Right atrium auricular region (tissue), 2 donors: ENCODE data around the gene NUP98. TPM values are rescaled to one million over a fixed set of nuclear protein-coding genes. Genes with fewer than 3 reads are reported as not detected.

Source experiments
- DNase-seq: peaks from one replicate; pipeline ENCODE4 v3.0.0-alpha.2; 2019; ENCODE audit warnings: low spot score
- H3K27ac ChIP-seq, 2 donors: fragments of 200-600 bp; sonication (generic); 1 replicate in 1 of 2; 2 replicates in 1 of 2; pipeline ENCODE4 v1.5.1; 2016 to 2019
- H3K27me3 ChIP-seq, 2 donors: fragments of 200-600 bp; sonication (generic); one replicate each; pipeline versions ENCODE4 v1.5.1 to v1.6.0; 2017 to 2019
- H3K36me3 ChIP-seq: fragments of 200-600 bp; sonication (generic); one replicate; pipeline ENCODE4 v1.5.1; 2016
- H3K4me1 ChIP-seq, 2 donors: fragments of 200-600 bp; sonication (generic); one replicate each; pipeline versions ENCODE4 v1.5.1 to v1.6.0; 2017 to 2019
- H3K4me3 ChIP-seq, 2 donors: fragments of 200-600 bp; sonication (generic); 1 replicate in 1 of 2; 2 replicates in 1 of 2; pipeline ENCODE4 v1.5.1; 2017 to 2019; ENCODE audit warnings: mild to moderate bottlenecking in 1 of 2, moderate library complexity in 1 of 2
- H3K9me3 ChIP-seq, 2 donors: fragments of 200-600 bp; sonication (generic); one replicate each; pipeline ENCODE4 v1.5.1; 2019
- CTCF ChIP-seq, 2 donors: fragments of 200-600 bp; sonication (generic); IDR thresholded peaks; one replicate each; pipeline ENCODE4 v1.5.1; 2019; ENCODE audit warnings: antibody characterized with exemption in 2 of 2
- total RNA-seq, 2 donors: library from RNA; depleted of rRNA; stranded (reverse); fragments of >200 nt; gene quantifications; one replicate each; pipeline ENCODE4 v1.1.0, GENCODE V29; 2016

Gene NUP98
- total RNA-seq, 2 donors from 2014 or later = 58.8 to 94.5 TPM

GRCh38 chr11:3737386-3737933, 59.9 kb downstream of the NUP98 start:
- Histone ChIP-seq H3K4me3 (no peak overlapping the region), H3K36me3 (peaks cover 67% of the 10 kb centered on the region)
- no peak for DNase-seq

GRCh38 chr11:3736816-3737215, 60.5 kb downstream of the NUP98 start:
- Histone ChIP-seq H3K4me3 (no peak overlapping the region), H3K27ac (no peak overlapping the region), H3K4me1 (no peaks in the 10 kb centered on the region), H3K9me3 (no peaks in the 10 kb centered on the region), H3K27me3 (no peaks in the 10 kb centered on the region), H3K36me3 (peaks cover 66% of the 10 kb centered on the region)
- no peak for DNase-seq
- no peak for TF ChIP-seq CTCF (IDR thresholded peaks at IDR 0.05)

More at GRCh38 chr11:3737386-3737933, 59.9 kb downstream of the NUP98 start:
- Histone ChIP-seq H3K9me3 (no peaks in the 10 kb centered on the region), H3K27me3 (no peaks in the 10 kb centered on the region), H3K27ac (no peak overlapping the region), H3K4me1 (no peaks in the 10 kb centered on the region)
- no peak for TF ChIP-seq CTCF (IDR thresholded peaks at IDR 0.05)

DNA sequence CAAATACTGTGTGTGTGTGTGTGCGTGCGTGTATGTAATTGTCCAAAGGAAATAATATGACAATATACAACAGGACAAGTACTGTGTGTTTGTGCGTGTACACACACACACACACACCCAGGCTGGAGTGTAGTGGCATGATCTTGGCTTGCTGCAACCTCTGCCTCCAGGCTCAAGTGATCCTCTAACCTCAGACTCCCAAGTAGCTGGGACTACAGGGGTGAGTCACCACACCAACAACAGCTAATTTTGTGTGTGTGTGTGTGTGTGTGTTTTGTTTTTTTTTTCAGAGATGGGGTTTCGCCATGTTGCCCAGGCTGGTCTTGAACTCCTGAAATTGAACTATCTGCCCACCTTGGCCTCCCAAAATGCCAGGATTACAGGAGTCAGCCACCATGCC, 61.5 kb downstream of the NUP98 start:
- no peak for TF ChIP-seq CTCF (IDR thresholded peaks at IDR 0.05)
- no peak overlapping the region for H3K27ac ChIP-seq
- H3K27me3 ChIP-seq = no peaks in the 10 kb centered on the region
- H3K36me3 ChIP-seq = peaks cover 66% of the 10 kb centered on the region
- DNase-seq = no peak
- H3K9me3 ChIP-seq = no peaks in the 10 kb centered on the region
- no peak overlapping the region for H3K4me3 ChIP-seq
- no peaks in the 10 kb centered on the region for H3K4me1 ChIP-seq

DNA sequence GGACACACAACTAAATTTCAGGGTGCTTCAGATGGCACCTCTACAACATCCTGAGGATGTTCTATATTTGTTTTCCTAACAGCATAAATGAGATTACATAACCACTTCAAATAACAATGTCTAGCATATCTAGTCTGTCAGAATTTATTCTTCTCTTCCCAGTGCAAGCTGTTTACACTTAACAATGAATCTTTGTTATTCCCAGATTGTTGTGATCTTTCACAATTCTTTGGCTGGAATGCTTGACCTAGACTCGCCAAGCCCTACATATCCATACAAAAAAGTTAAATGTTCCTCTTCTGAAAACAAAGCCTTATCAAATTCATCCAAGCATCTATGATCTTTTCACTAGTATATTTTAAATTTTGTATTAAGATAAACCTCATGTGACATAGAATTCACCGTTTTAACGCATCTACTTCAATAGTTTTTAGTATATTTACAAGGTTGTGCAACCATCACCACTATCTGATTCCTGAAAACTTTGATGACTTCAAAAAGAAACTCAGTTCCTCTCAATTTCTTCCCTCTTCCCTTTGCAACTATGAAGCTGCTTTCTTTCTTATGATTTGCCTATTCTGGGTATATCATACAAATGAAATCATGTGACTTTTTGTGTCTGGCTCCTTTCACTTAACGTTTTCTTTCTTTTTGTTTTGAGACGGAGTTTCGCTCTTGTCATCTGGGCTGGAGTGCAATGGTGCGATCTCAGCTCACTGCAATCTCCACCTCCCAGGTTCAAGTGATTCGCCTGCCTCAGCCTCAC, 64.5 kb downstream of the NUP98 start:
- DNase-seq = no peak
- Histone ChIP-seq H3K27me3 (no peaks in the 10 kb centered on the region), H3K27ac (no peak overlapping the region), H3K9me3 (no peaks in the 10 kb centered on the region), H3K4me3 (no peak overlapping the region), H3K36me3 (peaks cover 70% of the 10 kb centered on the region), H3K4me1 (no peaks in the 10 kb centered on the region)
- TF ChIP-seq CTCF (IDR thresholded peaks at IDR 0.05) = no peak

- TF ChIP-seq CTCF (IDR thresholded peaks at IDR 0.05) = no peak
- no peak overlapping the region for H3K4me3 ChIP-seq
- H3K9me3 ChIP-seq = no peaks in the 10 kb centered on the region
- no peaks in the 10 kb centered on the region for H3K4me1 ChIP-seq
- no peak overlapping the region for H3K27ac ChIP-seq
- peaks cover 96% of the 10 kb centered on the region for H3K36me3 ChIP-seq
- no peaks in the 10 kb centered on the region for H3K27me3 ChIP-seq
- no peak for DNase-seq
Observed at GRCh38 chr11:3723014-3723708, 74.2 kb downstream of the NUP98 start.
